Vagina (tissue), 2 donors: ENCODE data around the gene MILR1.

Experiments used
- CTCF ChIP-seq, 3 experiments: fragments of 450-650 bp in 2 of 3; fragments of 200-600 bp in 1 of 3; sonication (generic) in 1 of 3; IDR thresholded peaks; one replicate each; pipeline ENCODE4 v1.5.1; 2017 to 2019; ENCODE audit warnings: antibody characterized with exemption in 3 of 3, mild to moderate bottlenecking in 2 of 3, moderate library complexity in 2 of 3
- POLR2A ChIP-seq, 2 donors: fragments of 450-650 bp; IDR thresholded peaks; one replicate each; pipeline ENCODE4 v1.6.1; 2017; ENCODE audit warnings: antibody characterized with exemption in 2 of 2, mild to moderate bottlenecking in 2 of 2, moderate library complexity in 2 of 2
- POLR2AphosphoS5 ChIP-seq, 2 donors: sonication (generic); formaldehyde crosslinking; IDR thresholded peaks; one replicate each; pipeline ENCODE4 v1.9.0; 2017; ENCODE audit warnings: antibody characterized with exemption in 2 of 2, mild to moderate bottlenecking in 2 of 2, low read depth in 1 of 2; ENCODE audit not compliant: insufficient read depth in 1 of 2

- no peak for TF ChIP-seq CTCF (IDR thresholded peaks at IDR 0.05)
- no peak for TF ChIP-seq POLR2AphosphoS5 (IDR thresholded peaks at IDR 0.05; ENCODE audit: insufficient read depth in 1 of 2, low read depth in 1 of 2)
- TF ChIP-seq POLR2A (IDR thresholded peaks at IDR 0.05) = no peak
Observed at GRCh38 chr17:64515419-64515818, 66.5 kb downstream of the MILR1 start.
